ENCODE data around the gene GCNA. TPM values are rescaled to one million over a fixed set of nuclear protein-coding genes. Genes with fewer than 3 reads are reported as not detected.

The GCNA gene
- total and polyA plus RNA-seq, 2 experiments from 2014 or later = 1.2 to 1.5 TPM

- TF ChIP-seq ZNF462 (CRISPR knock-in tag; IDR thresholded peaks at IDR 0.05) (no peak), ZNF331 (CRISPR knock-in tag; IDR thresholded peaks at IDR 0.05; ENCODE audit: low read depth) (no peak), ZNF114 (CRISPR knock-in tag; IDR thresholded peaks at IDR 0.05) (no peak), POLR2AphosphoS5 (IDR thresholded peaks at IDR 0.05; ENCODE audit: low read depth) (no peak), REST (IDR thresholded peaks at IDR 0.05; ENCODE audit: unreplicated experiment) (no peak), EZH2 (IDR thresholded peaks at IDR 0.05; ENCODE audit: low read depth, unreplicated experiment) (no peak), STAT1 (IDR thresholded peaks at IDR 0.05; ENCODE audit: unreplicated experiment) (no peak), CTCF (conservative IDR thresholded peaks at IDR 0.05; ENCODE audit: low read depth in 2 of 2) (no peak), EZH2phosphoT487 (IDR thresholded peaks at IDR 0.05; ENCODE audit: unreplicated experiment) (no peak)
Observed at GRCh38 chrX:71599965-71600364, 21.7 kb downstream of the GCNA start (continued).

Data from GM23338 (cell line).